GM18868 (cell line): ENCODE data around the gene THUMPD3.

Experiments
- ATAC-seq: cut with Tn5 transposase; IDR thresholded peaks from one replicate; pipeline ENCODE4 v1.9.1; 2021; ENCODE audit warnings: mild to moderate bottlenecking, moderate library complexity; ENCODE audit not compliant: unreplicated experiment

Gene THUMPD3

GRCh38 chr3:9362731-9363530 lies at the start of gene THUMPD3:
TSS of gene THUMPD3 (plus strand) at chr3:9363054. CDS start at chr3:9365069, 2,015 bp downstream.
- ATAC-seq, result peak; percentile 96

GRCh38 chr3:9314796-9315195 lies 48.1 kb upstream of the THUMPD3 start:
- no peak for ATAC-seq

GRCh38 chr3:9316881-9317361 lies 45.9 kb upstream of the THUMPD3 start:
- ATAC-seq, result no peak

GRCh38 chr3:9322780-9323179 lies 40.1 kb upstream of the THUMPD3 start:
- no peak for ATAC-seq

- ATAC-seq, result no peak
Measured at GRCh38 chr3:9324944-9325343, 37.9 kb upstream of the THUMPD3 start.

- no peak for ATAC-seq
Measured at GRCh38 chr3:9327578-9327977, 35.3 kb upstream of the THUMPD3 start.

GRCh38 chr3:9330166-9330703 lies 32.6 kb upstream of the THUMPD3 start:
- ATAC-seq, result no peak

- ATAC-seq, result no peak
Measured at GRCh38 chr3:9331171-9331570, 31.7 kb upstream of the THUMPD3 start.

- ATAC-seq, result no peak
Measured at GRCh38 chr3:9332250-9333030, 30.4 kb upstream of the THUMPD3 start.

- ATAC-seq, result no peak
Measured at GRCh38 chr3:9339761-9340471, 22.9 kb upstream of the THUMPD3 start.

GRCh38 chr3:9340472-9340902 lies 22.4 kb upstream of the THUMPD3 start:
- no peak for ATAC-seq

GRCh38 chr3:9342696-9343095 lies 20.2 kb upstream of the THUMPD3 start:
- ATAC-seq, result no peak

GRCh38 chr3:9343115-9343514 lies 19.7 kb upstream of the THUMPD3 start:
- ATAC-seq, result no peak

- no peak for ATAC-seq
Measured at GRCh38 chr3:9345041-9345440, 17.8 kb upstream of the THUMPD3 start.

GRCh38 chr3:9346141-9346540 lies 16.7 kb upstream of the THUMPD3 start:
- no peak for ATAC-seq

GRCh38 chr3:9347081-9347480 lies 15.8 kb upstream of the THUMPD3 start:
- ATAC-seq, result no peak

- ATAC-seq, result no peak
Measured at GRCh38 chr3:9347887-9348286, 15.0 kb upstream of the THUMPD3 start.

GRCh38 chr3:9349321-9350117 lies 13.3 kb upstream of the THUMPD3 start:
- ATAC-seq, result no peak

GRCh38 chr3:9351709-9352126 lies 11.1 kb upstream of the THUMPD3 start:
- no peak for ATAC-seq
